ENCODE data around the gene DDX10. TPM values are rescaled to one million over a fixed set of nuclear protein-coding genes. Genes with fewer than 3 reads are reported as not detected.
"Not testable (repeated sequence)": the region's sequence is repeated elsewhere in the genome, so short reads cannot be mapped to it uniquely, and the experiment has no call there.

The DDX10 gene
- polyA plus RNA-seq, 1 donor from 2014 or later: 15.9 TPM

GRCh38 chr11:108647387-108647700 lies 17.5 kb upstream of the DDX10 start (continued):
- TF ChIP-seq REST (IDR thresholded peaks at IDR 0.05; ENCODE audit: borderline replicate concordance): no peak

GRCh38 chr11:108647701-108648527 lies 17.0 kb upstream of the DDX10 start:
- Histone ChIP-seq H4K20me1 (ENCODE audit: insufficient read depth) (no peaks in the 10 kb centered on the region), H3K4me3 (ENCODE audit: low read length) (no peak overlapping the region), H3K4me2 (ENCODE audit: low read length) (no peak overlapping the region), H3K27ac (ENCODE audit: low read length) (no peak overlapping the region), H3K36me3 (ENCODE audit: insufficient read depth, low read length) (no peaks in the 10 kb centered on the region), H2AFZ (ENCODE audit: low read depth, low read length) (no peak overlapping the region), H3K79me2 (replicated peaks; ENCODE audit: insufficient read depth, low read length) (no peaks in the 10 kb centered on the region), H3K27me3 (ENCODE audit: insufficient read depth, low read depth, low read length) (no peaks in the 10 kb centered on the region), H3K9me3 (ENCODE audit: low read length) (no peaks in the 10 kb centered on the region), H3F3A (ENCODE audit: insufficient read depth, low read length, poor library complexity, severe bottlenecking) (no peaks in the 10 kb centered on the region), H3K9ac (ENCODE audit: low read length) (no peak overlapping the region), H3K9me2 (ENCODE audit: insufficient read depth, low read length) (no peaks in the 10 kb centered on the region)
- TF ChIP-seq SMC3 (conservative IDR thresholded peaks at IDR 0.05; ENCODE audit: poor library complexity) (peak; percentile 84), REST (IDR thresholded peaks at IDR 0.05; ENCODE audit: borderline replicate concordance) (no peak), CTCF (IDR thresholded peaks at IDR 0.05; ENCODE audit: poor library complexity, severe bottlenecking) (peak; percentile 82), RAD21 (conservative IDR thresholded peaks at IDR 0.05) (peak; percentile 87), POLR2AphosphoS5 (IDR thresholded peaks at IDR 0.05) (no peak)

GRCh38 chr11:108648528-108648885 lies 16.4 kb upstream of the DDX10 start:
- H3K9me2 ChIP-seq (ENCODE audit: insufficient read depth, low read length): no peaks in the 10 kb centered on the region
- no peaks in the 10 kb centered on the region for H3K36me3 ChIP-seq (ENCODE audit: insufficient read depth, low read length)
- H2AFZ ChIP-seq (ENCODE audit: low read depth, low read length): no peak overlapping the region
- H3K9ac ChIP-seq (ENCODE audit: low read length): no peak overlapping the region
- no peak overlapping the region for H3K27ac ChIP-seq (ENCODE audit: low read length)
- no peaks in the 10 kb centered on the region for H4K20me1 ChIP-seq (ENCODE audit: insufficient read depth)
- no peaks in the 10 kb centered on the region for H3K9me3 ChIP-seq (ENCODE audit: low read length)
- H3K27me3 ChIP-seq (ENCODE audit: insufficient read depth, low read depth, low read length): no peaks in the 10 kb centered on the region
- no peaks in the 10 kb centered on the region for H3F3A ChIP-seq (ENCODE audit: insufficient read depth, low read length, poor library complexity, severe bottlenecking)
- H3K4me3 ChIP-seq (ENCODE audit: low read length): no peak overlapping the region
- H3K4me2 ChIP-seq (ENCODE audit: low read length): no peak overlapping the region
- no peaks in the 10 kb centered on the region for H3K79me2 ChIP-seq (replicated peaks; ENCODE audit: insufficient read depth, low read length)
- no peak for TF ChIP-seq TAF1 (IDR thresholded peaks at IDR 0.05; ENCODE audit: low read depth)
- TF ChIP-seq CTCF (IDR thresholded peaks at IDR 0.05; ENCODE audit: poor library complexity, severe bottlenecking): no peak

GRCh38 chr11:108654100-108654499 lies 10.8 kb upstream of the DDX10 start:
- not testable (repeated sequence) for H4K20me1 ChIP-seq (ENCODE audit: insufficient read depth); H3K27ac ChIP-seq (ENCODE audit: low read length); H3F3A ChIP-seq (ENCODE audit: insufficient read depth, low read length, poor library complexity, severe bottlenecking); H3K36me3 ChIP-seq (ENCODE audit: insufficient read depth, low read length); H3K79me2 ChIP-seq (replicated peaks; ENCODE audit: insufficient read depth, low read length); H2AFZ ChIP-seq (ENCODE audit: low read depth, low read length); H3K9me3 ChIP-seq (ENCODE audit: low read length); H3K27me3 ChIP-seq (ENCODE audit: insufficient read depth, low read depth, low read length); H3K9ac ChIP-seq (ENCODE audit: low read length); H3K4me3 ChIP-seq (ENCODE audit: low read length); H3K9me2 ChIP-seq (ENCODE audit: insufficient read depth, low read length); H3K4me2 ChIP-seq (ENCODE audit: low read length)
